ENCODE data around the gene CFAP77. TPM values are rescaled to one million over a fixed set of nuclear protein-coding genes. Genes with fewer than 3 reads are reported as not detected.

CFAP77 gene
- total and polyA plus RNA-seq, 2 of the 8 experiments (the other 6 are each of a cell fraction or from before 2014, with no cell fraction given): 0.63 to 0.97 TPM

- TF ChIP-seq MAFK (IDR thresholded peaks at IDR 0.05; ENCODE audit: low read depth, low read length) (no peak), HDAC6 (IDR thresholded peaks at IDR 0.05; ENCODE audit: low read depth, low read length) (no peak), SRF (IDR thresholded peaks at IDR 0.05; ENCODE audit: low read depth, low read length) (no peak), CHD2 (IDR thresholded peaks at IDR 0.05; ENCODE audit: low read length) (no peak), MAX (IDR thresholded peaks at IDR 0.05) (no peak)
Measured at GRCh38 chr9:132517815-132518550, 108.0 kb downstream of the CFAP77 start (continued).

Measured in H1 (cell line).